MM.1S (cell line): Measurements from ENCODE around the gene ATG14.

Source experiments
- DNase-seq: peaks from one replicate; pipeline ENCODE4 v3.0.0-alpha.2; 2015
- H2AFZ ChIP-seq: fragments of 300-600 bp; sonication (generic); 2 replicates; pipeline ENCODE4 v1.6.0; 2016; ENCODE audit warnings: antibody characterized with exemption, low read length
- H3F3A ChIP-seq: fragments of 300-600 bp; sonication (generic); 2 replicates; pipeline ENCODE4 v1.6.1; 2016; ENCODE audit warnings: mild to moderate bottlenecking, antibody characterized with exemption, low read length, moderate library complexity, mixed read lengths; ENCODE audit not compliant: insufficient read depth
- H3K27ac ChIP-seq: fragments of 300-600 bp; sonication (generic); 2 replicates; pipeline ENCODE4 v1.5.1; 2016; ENCODE audit warnings: mild to moderate bottlenecking, low read length
- H3K27me3 ChIP-seq: fragments of 300-600 bp; sonication (generic); replicated peaks from 2 replicates; pipeline ENCODE4 v1.6.0; 2016; ENCODE audit warnings: low read length; ENCODE audit not compliant: insufficient read depth
- H3K36me3 ChIP-seq: fragments of 300-600 bp; sonication (generic); replicated peaks from 2 replicates; pipeline ENCODE4 v1.6.1; 2016; ENCODE audit warnings: mild to moderate bottlenecking, low read length, mixed read lengths; ENCODE audit not compliant: insufficient read depth
- H3K4me1 ChIP-seq: fragments of 300-600 bp; sonication (generic); 2 replicates; pipeline ENCODE4 v1.6.1; 2016; ENCODE audit warnings: low read length, mixed read lengths
- H3K4me2 ChIP-seq: fragments of 300-600 bp; sonication (generic); 2 replicates; pipeline ENCODE4 v1.6.0; 2016; ENCODE audit warnings: low read depth, low read length
- H3K4me3 ChIP-seq: fragments of 300-600 bp; sonication (generic); 2 replicates; pipeline ENCODE4 v1.5.1; 2016; ENCODE audit warnings: low read length, mixed read lengths
- H3K79me2 ChIP-seq: fragments of 300-600 bp; sonication (generic); 2 replicates; pipeline ENCODE4 v1.6.1; 2016; ENCODE audit warnings: mixed run types, low read length, mixed read lengths
- H3K9ac ChIP-seq: fragments of 300-600 bp; sonication (generic); 2 replicates; pipeline ENCODE4 v1.6.1; 2016; ENCODE audit warnings: low read length, mixed read lengths
- H3K9me2 ChIP-seq: fragments of 300-600 bp; sonication (generic); replicated peaks from 2 replicates; pipeline ENCODE4 v1.6.1; 2016; ENCODE audit warnings: mild to moderate bottlenecking, low read length, mixed read lengths; ENCODE audit not compliant: insufficient read depth
- H3K9me3 ChIP-seq: fragments of 300-600 bp; sonication (generic); replicated peaks from 2 replicates; pipeline ENCODE4 v1.6.1; 2016; ENCODE audit warnings: mild to moderate bottlenecking, low read length, mixed read lengths; ENCODE audit not compliant: insufficient read depth
- H4K20me1 ChIP-seq: fragments of 300-600 bp; sonication (generic); 2 replicates; pipeline ENCODE4 v1.6.1; 2016; ENCODE audit warnings: mild to moderate bottlenecking, low read length, moderate library complexity, mixed read lengths; ENCODE audit not compliant: insufficient read depth
- EZH2 ChIP-seq: fragments of 300-600 bp; sonication (generic); optimal IDR thresholded peaks from 2 replicates; pipeline ENCODE3; 2017; ENCODE audit warnings: low read depth, mild to moderate bottlenecking, antibody characterized with exemption, low read length, mixed read lengths
- EZH2phosphoT487 ChIP-seq: fragments of 300-600 bp; sonication (generic); IDR thresholded peaks from 2 replicates; pipeline ENCODE4 v1.6.1; 2018; ENCODE audit warnings: antibody characterized with exemption, low read length
- TF ChIP-seq, protein P1 (sequence below): fragments of 300-600 bp; sonication (generic); IDR thresholded peaks from 2 replicates; pipeline ENCODE4 v1.5.1; 2016; ENCODE audit warnings: antibody characterized with exemption, low read length, mixed read lengths

Gene ATG14

GRCh38 chr14:55449116-55449515 lies 37.5 kb upstream of the ATG14 start:
- Histone ChIP-seq H3K27ac (no peak overlapping the region), H3K27me3 (no peaks in the 10 kb centered on the region), H3K36me3 (no peaks in the 10 kb centered on the region), H3K4me2 (no peak overlapping the region), H3F3A (no peaks in the 10 kb centered on the region), H3K4me1 (no peaks in the 10 kb centered on the region), H3K9me3 (no peaks in the 10 kb centered on the region), H2AFZ (no peak overlapping the region), H3K9me2 (no peaks in the 10 kb centered on the region), H4K20me1 (no peaks in the 10 kb centered on the region), H3K79me2 (no peaks in the 10 kb centered on the region), H3K9ac (no peak overlapping the region), H3K4me3 (no peak overlapping the region)
- TF ChIP-seq EZH2phosphoT487 = no peak
- TF ChIP-seq, protein P1, sequence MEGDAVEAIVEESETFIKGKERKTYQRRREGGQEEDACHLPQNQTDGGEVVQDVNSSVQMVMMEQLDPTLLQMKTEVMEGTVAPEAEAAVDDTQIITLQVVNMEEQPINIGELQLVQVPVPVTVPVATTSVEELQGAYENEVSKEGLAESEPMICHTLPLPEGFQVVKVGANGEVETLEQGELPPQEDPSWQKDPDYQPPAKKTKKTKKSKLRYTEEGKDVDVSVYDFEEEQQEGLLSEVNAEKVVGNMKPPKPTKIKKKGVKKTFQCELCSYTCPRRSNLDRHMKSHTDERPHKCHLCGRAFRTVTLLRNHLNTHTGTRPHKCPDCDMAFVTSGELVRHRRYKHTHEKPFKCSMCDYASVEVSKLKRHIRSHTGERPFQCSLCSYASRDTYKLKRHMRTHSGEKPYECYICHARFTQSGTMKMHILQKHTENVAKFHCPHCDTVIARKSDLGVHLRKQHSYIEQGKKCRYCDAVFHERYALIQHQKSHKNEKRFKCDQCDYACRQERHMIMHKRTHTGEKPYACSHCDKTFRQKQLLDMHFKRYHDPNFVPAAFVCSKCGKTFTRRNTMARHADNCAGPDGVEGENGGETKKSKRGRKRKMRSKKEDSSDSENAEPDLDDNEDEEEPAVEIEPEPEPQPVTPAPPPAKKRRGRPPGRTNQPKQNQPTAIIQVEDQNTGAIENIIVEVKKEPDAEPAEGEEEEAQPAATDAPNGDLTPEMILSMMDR = no peak
- TF ChIP-seq EZH2 = no peak
- no peak for DNase-seq

DNA sequence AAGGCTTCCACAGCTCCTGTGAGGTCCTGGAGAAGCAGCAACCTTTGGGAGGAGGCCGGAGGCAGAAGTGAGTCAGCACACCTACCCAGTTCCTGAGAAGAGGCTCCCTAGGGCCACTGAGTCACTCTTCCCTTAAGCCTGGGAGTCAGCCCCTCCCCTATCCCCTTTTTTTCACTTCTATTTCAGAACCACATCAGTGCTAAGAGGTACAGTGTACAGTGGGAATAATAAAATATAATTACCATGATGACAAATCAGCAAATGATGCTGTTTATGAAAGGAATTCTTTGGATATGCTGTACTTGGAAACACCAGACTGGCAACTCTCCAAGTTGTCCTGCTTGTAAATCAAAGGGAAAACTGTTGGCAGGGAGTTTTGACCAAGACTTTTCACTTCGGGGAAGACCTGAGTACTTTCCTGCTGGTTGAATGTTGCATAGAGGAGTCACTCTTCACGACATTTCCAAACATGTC lies 36.5 kb upstream of the ATG14 start:
- Histone ChIP-seq H3K9ac (no peak overlapping the region), H3F3A (no peaks in the 10 kb centered on the region), H3K9me2 (no peaks in the 10 kb centered on the region), H4K20me1 (no peaks in the 10 kb centered on the region), H3K27me3 (no peaks in the 10 kb centered on the region), H3K36me3 (no peaks in the 10 kb centered on the region), H3K79me2 (no peaks in the 10 kb centered on the region), H3K4me1 (no peaks in the 10 kb centered on the region), H3K4me3 (no peak overlapping the region), H3K4me2 (no peak overlapping the region), H3K27ac (no peak overlapping the region), H3K9me3 (no peaks in the 10 kb centered on the region), H2AFZ (no peak overlapping the region)
- no peak for DNase-seq
- TF ChIP-seq EZH2 (no peak), EZH2phosphoT487 (no peak)

DNA sequence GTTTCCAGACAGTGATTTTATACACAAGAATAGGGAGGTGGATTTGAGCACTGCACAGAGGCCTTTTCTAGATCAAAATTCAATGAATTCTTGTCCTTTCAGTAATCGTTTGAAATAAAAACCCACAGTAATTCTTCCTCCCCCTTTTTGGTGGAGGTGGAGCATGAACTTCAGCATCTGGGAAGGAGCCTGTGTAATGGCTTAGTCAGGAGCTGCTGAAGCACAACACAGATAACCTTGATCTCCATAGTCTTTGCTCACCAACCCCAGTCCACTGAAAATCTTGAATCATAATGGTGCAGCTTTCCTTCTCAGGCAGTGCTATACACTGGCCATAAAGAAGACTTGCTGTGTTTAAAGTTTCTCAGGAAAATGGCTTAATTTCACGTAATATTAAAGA lies 35.2 kb upstream of the ATG14 start:
- H3K9me2 ChIP-seq = no peaks in the 10 kb centered on the region
- H3K9ac ChIP-seq = no peak overlapping the region
- no peak overlapping the region for H2AFZ ChIP-seq
- no peak for TF ChIP-seq EZH2
- TF ChIP-seq EZH2phosphoT487 = no peak
- TF ChIP-seq, protein P1 = no peak
- no peak for DNase-seq
- no peaks in the 10 kb centered on the region for H3K4me1 ChIP-seq
- no peaks in the 10 kb centered on the region for H3K36me3 ChIP-seq
- H4K20me1 ChIP-seq = no peaks in the 10 kb centered on the region
- H3K27ac ChIP-seq = no peak overlapping the region
- no peak overlapping the region for H3K4me3 ChIP-seq
- H3K9me3 ChIP-seq = no peaks in the 10 kb centered on the region
- H3K4me2 ChIP-seq = no peak overlapping the region
- no peaks in the 10 kb centered on the region for H3K79me2 ChIP-seq
- H3K27me3 ChIP-seq = no peaks in the 10 kb centered on the region
- no peaks in the 10 kb centered on the region for H3F3A ChIP-seq

DNA sequence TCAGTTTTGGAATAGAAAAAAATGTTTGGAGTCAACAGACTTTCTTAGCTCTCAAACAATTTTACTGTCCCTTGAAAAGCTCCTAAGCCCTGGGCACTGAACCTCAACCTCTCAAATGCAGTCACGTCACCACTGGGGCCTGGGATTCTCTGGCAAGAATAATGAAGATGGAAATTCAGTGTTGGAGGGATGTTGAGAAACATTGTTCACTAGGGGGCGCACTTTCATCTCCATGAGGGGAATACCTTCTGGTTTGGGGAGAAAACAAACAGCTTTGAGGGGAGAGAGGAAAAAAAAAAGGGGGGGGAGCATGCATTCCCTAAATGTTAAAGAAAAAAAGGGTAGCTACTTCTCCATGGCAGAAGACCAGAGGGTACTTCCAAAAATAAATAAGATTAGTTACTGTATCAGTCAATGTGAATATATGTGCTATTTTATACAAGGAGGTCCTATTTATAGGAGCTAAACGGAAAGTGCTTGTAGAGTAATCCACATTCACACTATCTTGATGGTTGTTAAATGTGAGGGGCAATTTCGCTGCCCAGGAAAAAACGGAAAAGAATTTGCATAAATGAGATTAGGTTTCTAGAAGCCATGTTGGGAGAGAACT lies 34.6 kb upstream of the ATG14 start:
- H3K27me3 ChIP-seq = no peaks in the 10 kb centered on the region
- no peaks in the 10 kb centered on the region for H3K9me2 ChIP-seq
- no peak overlapping the region for H3K4me2 ChIP-seq
- H3K79me2 ChIP-seq = no peaks in the 10 kb centered on the region
- peak; percentile 47 for DNase-seq
- H4K20me1 ChIP-seq = no peaks in the 10 kb centered on the region
- no peak overlapping the region for H3K4me3 ChIP-seq
- H2AFZ ChIP-seq = no peak overlapping the region
- no peak overlapping the region for H3K27ac ChIP-seq
- no peaks in the 10 kb centered on the region for H3K36me3 ChIP-seq
- no peak overlapping the region for H3K9ac ChIP-seq
- H3K4me1 ChIP-seq = no peaks in the 10 kb centered on the region
- H3K9me3 ChIP-seq = no peaks in the 10 kb centered on the region
- TF ChIP-seq, protein P1 = peak; percentile 49
- no peak for TF ChIP-seq EZH2
- H3F3A ChIP-seq = no peaks in the 10 kb centered on the region
